GM18499 (cell line): ENCODE results near the gene CISTR.
"Not testable (repeated sequence)": the region's sequence is repeated elsewhere in the genome, so short reads cannot be mapped to it uniquely, and the experiment has no call there.

ENCODE experiments used
- ATAC-seq: cut with Tn5 transposase; IDR thresholded peaks from one replicate; pipeline ENCODE4 v1.9.1; 2021; ENCODE audit warnings: moderate number of reproducible peaks; ENCODE audit not compliant: insufficient read depth, unreplicated experiment

The CISTR gene

GRCh38 chr12:53726341-53726740, 25.4 kb downstream of the CISTR start:
- ATAC-seq = no peak

- ATAC-seq = no peak
These were observed 26.0 kb downstream of the CISTR start for GRCh38 chr12:53725824-53726223.

GRCh38 chr12:53722450-53723041, 29.2 kb downstream of the CISTR start:
- no peak for ATAC-seq

GRCh38 chr12:53720946-53721345, 30.8 kb downstream of the CISTR start:
- ATAC-seq = no peak

GRCh38 chr12:53719649-53720048, 32.1 kb downstream of the CISTR start:
- ATAC-seq = no peak

- ATAC-seq = not testable (repeated sequence)
These were observed 33.2 kb downstream of the CISTR start for GRCh38 chr12:53718567-53718966.

- ATAC-seq = no peak
These were observed 34.5 kb downstream of the CISTR start for GRCh38 chr12:53717319-53717718.

- no peak for ATAC-seq
These were observed 37.8 kb downstream of the CISTR start for GRCh38 chr12:53714004-53714403.

GRCh38 chr12:53713516-53713915, 38.3 kb downstream of the CISTR start:
- ATAC-seq = no peak

- no peak for ATAC-seq
These were observed 39.6 kb downstream of the CISTR start for GRCh38 chr12:53712059-53712643.

GRCh38 chr12:53710091-53710490, 41.7 kb downstream of the CISTR start:
- no peak for ATAC-seq

GRCh38 chr12:53709671-53710070, 42.1 kb downstream of the CISTR start:
- ATAC-seq = no peak

GRCh38 chr12:53706080-53706479, 45.7 kb downstream of the CISTR start:
- ATAC-seq = no peak

GRCh38 chr12:53703756-53704155, 48.0 kb downstream of the CISTR start:
- no peak for ATAC-seq

GRCh38 chr12:53701518-53702264, 50.1 kb downstream of the CISTR start:
- ATAC-seq = no peak

- no peak for ATAC-seq
These were observed 51.2 kb downstream of the CISTR start for GRCh38 chr12:53700567-53700966.

- ATAC-seq = no peak
These were observed 52.1 kb downstream of the CISTR start for GRCh38 chr12:53699678-53700025.

- no peak for ATAC-seq
These were observed 52.7 kb downstream of the CISTR start for GRCh38 chr12:53698948-53699677.

- no peak for ATAC-seq
These were observed 55.0 kb downstream of the CISTR start for GRCh38 chr12:53696655-53697331.
